Activated naive CD8-positive, alpha-beta T cell treated with anti-CD3 and anti-CD28 coated beads, Interleukin-2, amount 50 U/mL, for 16 hours (primary cell): Measurements from ENCODE around the gene MKLN1.
"Not testable (repeated sequence)": the region's sequence is repeated elsewhere in the genome, so short reads cannot be mapped to it uniquely, and the experiment has no call there.

Source experiments
- DNase-seq: peaks from one replicate; pipeline ENCODE4 v3.0.0-alpha.2; 2020; ENCODE audit warnings: low read depth, low spot score

MKLN1 gene

GRCh38 chr7:131327626-131328376 lies at the start of gene MKLN1:
TSS of gene MKLN1 (plus strand) at chr7:131327876. CDS start at chr7:131327900, 24 bp downstream.
- peak; percentile 78 for DNase-seq

DNA sequence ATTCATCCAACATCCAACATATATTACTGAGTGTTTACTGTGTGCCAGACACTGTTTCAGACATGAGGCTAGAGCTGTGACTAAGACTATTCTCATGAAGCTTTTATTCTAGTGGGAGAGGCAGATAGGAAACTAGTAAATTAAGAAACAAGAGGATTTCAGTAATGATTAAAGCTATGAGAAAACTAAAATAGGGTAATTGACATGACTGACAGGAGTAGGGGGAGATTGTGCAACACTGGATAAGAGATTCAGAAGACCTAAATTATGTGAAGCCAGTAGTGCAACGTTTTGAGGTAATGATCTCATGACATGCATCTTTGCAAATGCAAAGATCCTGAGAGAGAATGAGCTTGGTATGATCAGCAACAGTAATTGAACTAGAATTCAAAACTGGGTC lies 48.6 kb upstream of the MKLN1 start:
- DNase-seq: no peak

DNA sequence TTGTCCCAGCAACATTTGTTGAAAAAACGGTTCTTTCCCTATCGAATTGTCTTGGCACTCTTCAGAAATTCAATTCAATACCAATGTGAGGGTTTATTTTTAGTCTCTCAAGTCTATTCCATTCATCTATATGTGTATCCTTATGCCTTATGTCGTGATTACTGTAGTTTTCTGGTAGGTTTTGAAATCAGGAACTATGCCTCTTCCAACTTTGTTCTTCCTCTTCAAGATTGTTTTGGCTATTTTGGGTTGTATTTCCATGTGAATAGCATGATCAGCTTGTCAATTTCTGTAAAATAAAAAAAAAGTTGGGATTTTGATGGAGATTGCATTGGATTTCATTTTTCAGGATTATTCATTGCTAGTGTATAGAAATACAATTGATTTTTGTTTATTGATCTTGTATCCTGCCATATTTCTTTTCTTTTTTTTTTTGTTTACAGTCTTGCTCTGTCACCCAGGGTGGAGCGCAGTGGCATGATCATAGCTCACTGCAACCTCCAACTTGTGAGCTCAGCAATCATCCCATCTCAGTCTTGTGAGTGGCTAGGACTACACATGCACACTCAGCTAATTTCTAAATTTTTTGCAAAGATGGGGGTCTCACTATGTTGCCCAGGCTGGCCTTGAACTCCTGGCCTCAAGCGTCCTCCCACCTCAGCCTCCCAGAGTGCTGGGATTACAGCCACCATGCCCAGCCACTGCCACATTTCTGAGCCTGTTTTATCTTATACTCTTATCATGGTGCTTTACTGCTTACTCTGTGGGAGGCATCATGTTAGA lies 46.2 kb upstream of the MKLN1 start:
- DNase-seq: no peak

DNA sequence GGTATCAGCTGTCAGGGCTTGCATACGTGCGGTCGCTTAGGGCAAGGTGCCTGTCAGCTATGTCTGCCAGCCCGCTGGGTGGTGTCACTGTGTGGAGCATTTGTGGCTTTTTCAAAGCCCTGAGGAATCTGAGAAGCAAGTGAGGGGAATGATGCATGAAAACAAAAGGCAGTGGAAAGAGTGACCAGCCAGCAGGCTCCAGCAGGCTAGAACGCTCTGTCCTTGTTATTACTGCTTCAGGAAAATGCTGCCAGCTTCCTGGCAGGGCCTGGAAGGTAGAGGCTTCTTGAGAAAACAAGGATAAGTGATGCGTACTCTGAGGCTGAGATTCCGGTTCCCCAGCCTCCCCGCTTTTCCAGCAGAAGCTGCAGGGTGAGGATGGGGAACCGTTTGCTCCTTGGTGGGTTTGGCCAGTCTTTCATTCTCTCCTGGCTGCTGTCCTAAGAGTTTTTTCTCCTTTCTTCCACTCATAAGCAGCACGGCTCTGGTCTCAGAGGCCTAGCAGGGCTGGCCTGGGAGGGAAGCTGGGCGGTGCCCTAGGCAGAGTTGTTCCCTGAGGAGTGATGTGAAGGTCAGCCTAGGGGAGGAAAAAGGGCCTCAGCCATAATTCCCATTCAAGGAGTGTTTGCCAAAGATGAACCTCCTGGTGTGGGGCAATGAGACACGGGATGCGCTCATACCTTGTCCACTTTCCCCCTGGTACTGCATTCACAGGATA lies 42.8 kb upstream of the MKLN1 start:
- DNase-seq: no peak

DNA sequence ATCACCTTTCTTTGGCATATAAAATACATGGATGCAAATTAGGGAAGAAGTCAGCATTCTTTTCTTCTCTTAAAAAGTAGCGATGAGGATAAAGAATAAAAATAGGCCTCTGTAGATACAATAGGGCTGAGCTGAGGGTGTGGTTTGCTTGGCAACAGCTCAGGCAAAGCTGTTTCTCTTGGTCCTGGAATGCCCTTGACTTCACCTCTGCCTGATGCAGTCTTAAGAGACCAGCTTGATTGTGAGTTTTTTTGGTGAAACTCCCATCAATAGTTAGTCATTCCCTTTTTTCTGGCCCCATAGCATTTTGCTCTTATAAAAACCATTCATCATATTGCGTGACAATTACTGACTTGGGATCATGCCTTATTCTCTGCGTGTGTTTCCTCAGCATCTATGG lies 42.1 kb upstream of the MKLN1 start:
- no peak for DNase-seq

- no peak for DNase-seq
Measured at GRCh38 chr7:131288450-131288849, 39.2 kb upstream of the MKLN1 start.

DNA sequence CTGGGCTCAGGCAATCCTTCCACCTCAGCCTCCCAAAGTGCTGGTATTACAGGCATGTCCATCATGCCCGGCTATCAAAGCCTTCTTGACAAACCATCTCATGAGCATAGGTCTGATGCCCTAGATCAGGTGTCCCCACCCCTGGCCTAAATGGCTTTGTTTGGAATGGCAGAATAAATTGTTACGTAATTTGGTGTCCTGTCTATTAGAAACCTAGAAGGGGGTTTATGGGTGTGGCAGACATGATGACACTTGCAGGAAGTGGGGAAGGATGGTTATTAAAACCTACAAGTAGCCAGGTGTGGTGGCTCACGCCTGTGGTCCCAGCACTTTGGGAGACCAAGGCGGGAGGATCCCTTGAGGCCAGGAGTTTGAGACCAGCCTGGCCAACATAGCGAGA lies 38.6 kb upstream of the MKLN1 start:
- no peak for DNase-seq

DNA sequence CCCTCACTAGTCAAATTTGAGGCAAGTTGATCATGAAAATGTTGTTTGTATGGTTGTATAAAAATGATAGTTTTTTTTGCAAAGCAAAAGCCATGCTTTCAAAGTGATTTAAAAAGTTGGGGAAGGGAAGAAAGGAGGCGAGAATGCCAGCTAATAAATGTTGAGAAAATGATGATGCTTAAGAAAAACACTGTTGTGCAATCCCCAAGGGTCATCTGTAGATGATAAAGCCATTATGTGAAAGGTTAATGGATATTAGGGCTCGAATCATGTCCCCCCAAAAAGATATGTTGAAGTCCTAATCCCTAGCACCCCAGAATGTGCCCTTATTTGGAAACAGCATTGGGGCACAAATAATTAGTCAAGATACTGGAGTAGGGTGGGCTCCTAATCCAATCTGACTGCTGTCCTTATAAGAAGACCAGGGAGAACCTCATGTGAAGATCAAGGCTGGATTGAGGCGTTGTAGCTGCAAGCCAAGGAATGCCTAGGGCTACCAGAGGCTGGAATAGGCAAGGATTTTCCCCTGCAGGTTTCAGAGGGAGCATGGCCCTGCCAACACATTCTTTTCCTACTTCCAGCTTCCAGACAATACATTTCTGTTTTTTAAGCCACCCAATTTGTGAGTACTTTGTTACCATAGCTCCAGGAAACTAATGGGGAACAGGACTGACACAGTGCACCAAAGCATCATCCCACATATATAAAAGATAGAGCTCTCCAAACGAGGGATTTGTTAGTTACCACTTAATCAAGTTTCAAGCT lies 35.4 kb upstream of the MKLN1 start:
- DNase-seq: no peak

DNA sequence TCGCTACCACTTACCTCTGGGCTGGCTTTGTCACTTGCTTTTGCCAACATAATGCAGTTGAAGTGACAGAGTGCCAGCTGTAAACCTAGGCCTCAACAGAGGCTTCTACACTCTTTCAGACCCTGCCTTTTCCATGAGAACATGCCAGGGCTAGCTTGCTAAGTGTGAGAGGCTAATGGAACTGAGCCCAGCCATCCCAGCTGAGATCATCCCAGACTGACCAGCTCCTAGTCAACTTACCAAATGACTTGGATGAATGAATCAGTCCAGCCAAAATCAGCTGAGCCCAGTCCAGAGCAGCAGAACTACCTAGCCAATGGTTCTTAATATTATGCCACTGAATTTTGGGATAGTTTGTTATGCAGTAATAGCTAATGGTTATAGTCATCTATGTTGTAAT lies 34.7 kb upstream of the MKLN1 start:
- no peak for DNase-seq

- DNase-seq: no peak
Measured at GRCh38 chr7:131294553-131294952, 33.1 kb upstream of the MKLN1 start.

DNA sequence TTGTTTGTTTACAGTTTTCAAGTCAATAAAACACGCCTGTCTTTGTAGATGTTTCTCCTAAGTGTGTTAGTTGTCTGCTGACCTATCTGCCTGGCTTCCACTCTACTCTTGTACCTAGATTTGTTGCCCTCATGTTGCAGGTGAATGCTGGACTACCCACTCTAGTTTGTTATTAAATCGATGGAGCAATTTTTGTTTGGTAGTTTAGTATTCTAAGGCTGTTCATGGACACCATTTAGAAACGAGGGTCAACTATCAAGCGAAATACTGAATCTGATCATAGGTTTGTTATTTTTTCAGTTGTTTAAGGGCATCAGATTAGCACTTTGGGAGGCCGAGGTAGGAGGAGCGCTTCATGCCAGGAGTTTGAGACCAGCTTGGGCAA lies 29.1 kb upstream of the MKLN1 start:
- no peak for DNase-seq

- DNase-seq: no peak
Measured at GRCh38 chr7:131299074-131299473, 28.6 kb upstream of the MKLN1 start.

GRCh38 chr7:131300078-131300477 lies 27.6 kb upstream of the MKLN1 start:
- no peak for DNase-seq

GRCh38 chr7:131300572-131301466 lies 26.9 kb upstream of the MKLN1 start:
- no peak for DNase-seq

DNA sequence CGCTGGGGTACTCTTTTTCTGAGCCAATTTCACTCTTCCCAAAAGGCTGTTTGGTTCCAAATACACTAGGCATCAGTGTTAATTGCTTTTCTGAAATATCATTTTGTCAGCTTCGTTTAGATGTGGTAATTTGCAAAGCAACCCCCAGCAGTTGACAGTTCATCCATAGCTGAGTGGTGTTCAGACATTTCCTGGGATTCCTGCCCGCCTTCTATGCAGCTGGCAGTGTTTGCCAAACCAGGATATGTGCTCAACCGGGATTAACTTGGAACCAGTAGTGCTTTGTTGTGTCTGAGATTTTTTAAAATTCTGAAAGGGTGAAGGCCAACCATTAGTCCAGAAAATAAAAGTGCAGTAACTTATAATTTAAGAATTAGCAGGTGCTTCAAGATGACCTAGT lies 25.2 kb upstream of the MKLN1 start:
- DNase-seq: no peak

DNA sequence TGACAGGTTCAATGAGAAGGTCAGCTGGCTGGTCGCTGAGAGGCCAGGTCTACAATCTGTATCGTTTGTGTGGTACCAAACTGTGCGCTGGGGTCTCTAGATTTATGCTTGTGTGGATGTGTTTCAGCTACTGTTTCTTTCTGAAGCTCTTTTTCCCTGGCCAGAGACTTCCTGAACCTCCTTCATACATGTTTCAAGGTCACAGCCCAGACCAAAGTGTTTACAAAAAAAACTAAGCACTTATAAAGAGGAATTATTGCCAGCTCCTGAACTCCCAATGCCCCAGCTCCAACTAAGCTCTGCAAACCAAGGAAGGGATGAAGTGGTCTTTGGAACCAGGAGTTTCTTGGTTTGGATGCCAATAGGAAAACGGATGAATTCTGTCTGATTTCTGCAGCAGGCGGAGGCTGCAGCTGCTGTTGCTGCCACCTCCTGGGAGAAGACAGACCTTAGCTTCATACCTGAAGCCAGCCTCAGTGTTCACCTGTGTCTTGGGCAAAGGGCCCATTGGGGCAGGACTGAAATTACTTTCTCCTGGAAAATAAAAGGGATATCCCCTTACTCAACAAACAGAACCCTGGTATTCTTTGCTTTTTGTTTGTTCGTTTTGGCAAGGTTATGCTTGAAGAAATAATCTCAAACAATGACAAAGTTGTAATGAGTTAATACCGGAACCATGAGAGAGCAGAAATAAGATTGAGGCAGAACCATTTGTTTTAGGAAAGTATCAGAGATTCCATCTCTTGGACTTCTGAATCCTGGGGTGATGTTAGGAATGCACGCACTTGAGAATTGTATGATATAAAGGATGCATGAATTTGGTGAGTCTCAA lies 24.6 kb upstream of the MKLN1 start:
- no peak for DNase-seq

DNA sequence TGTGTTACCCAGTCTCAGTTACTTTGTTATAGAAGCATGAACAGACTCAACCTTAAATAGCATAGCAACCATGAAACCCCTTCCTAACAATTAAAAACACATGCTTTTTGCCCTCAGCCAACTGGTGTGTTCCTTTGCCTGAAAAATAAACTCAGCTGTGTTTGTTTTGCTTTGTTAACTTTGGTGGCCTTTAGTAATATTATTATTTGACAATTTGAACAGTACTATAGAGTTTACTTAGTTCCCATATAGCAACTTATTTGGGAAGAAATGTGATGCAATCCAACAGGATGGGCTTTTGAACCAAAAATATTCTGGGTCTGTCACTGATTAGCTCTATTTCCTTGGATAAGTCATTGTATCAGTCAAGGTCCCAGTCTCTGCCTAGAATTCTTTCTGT lies 22.5 kb upstream of the MKLN1 start:
- no peak for DNase-seq

GRCh38 chr7:131306041-131306440 lies 21.6 kb upstream of the MKLN1 start:
- DNase-seq: not testable (repeated sequence)

DNA sequence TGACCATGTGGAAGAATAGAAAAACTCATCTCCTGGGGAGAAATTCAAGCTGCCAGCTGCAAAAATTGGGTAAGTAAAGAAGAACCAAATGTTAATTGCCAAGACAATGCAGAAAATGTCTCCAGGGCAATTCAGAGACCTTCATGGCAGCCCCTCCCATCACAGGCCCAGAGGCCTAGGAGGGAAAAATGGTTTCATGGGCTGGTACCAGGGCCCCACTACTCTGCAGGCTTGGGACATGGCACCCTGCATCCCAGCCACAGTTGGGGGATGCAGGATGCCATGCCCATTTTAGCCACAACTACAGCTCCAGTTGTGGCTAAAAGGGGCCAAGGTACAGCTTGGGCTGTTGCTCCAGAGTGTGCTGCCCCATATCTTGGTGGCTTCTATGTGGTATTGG lies 20.9 kb upstream of the MKLN1 start:
- DNase-seq: no peak

DNA sequence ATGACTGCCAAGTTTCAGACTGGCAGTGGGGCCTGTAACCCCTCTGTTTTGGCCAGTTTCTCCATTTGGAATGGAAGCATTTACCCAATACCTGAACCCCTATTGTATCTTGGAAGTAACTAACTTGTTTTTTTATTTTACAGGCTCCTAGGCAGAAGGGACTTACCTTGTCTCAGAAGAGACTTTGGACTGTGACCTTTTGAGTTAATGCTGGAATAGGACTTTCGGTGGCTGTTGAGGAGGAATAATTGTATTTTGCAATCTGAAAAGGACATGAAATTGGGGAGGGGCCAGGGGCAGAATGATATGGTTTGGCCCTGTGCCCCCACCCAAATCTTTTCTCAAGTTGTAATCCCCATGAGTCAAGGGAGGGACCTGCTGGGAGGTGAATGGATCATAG lies 20.0 kb upstream of the MKLN1 start:
- no peak for DNase-seq
